ENCODE data around the gene SPOCK1. TPM values are rescaled to one million over a fixed set of nuclear protein-coding genes. Genes with fewer than 3 reads are reported as not detected.

The SPOCK1 gene
- total and polyA plus RNA-seq, 2 experiments from 2014 or later = 8.2 to 10.5 TPM

GRCh38 chr5:137500615-137501225 lies 1.6 kb upstream of the SPOCK1 start:
- no peaks in the 10 kb centered on the region for H3K79me2 ChIP-seq (replicated peaks; ENCODE audit: insufficient read depth)
- no peak overlapping the region for H3K4me3 Mint-ChIP-seq

More at GRCh38 chr5:137500615-137501225, 1.6 kb upstream of the SPOCK1 start:
- Mint-ChIP-seq H3K9me3 (no peaks in the 10 kb centered on the region; the same call in 2 of the 3 replicates), H3K27me3 (ENCODE audit: insufficient read depth, low read depth, poor library complexity) (peaks cover 26% of the 10 kb centered on the region), H3K4me1 (peaks cover 6% of the 10 kb centered on the region; the same call in 2 of the 3 replicates), H3K27ac (no peak overlapping the region), H3K36me3 (ENCODE audit: low read depth) (no peaks in the 10 kb centered on the region)
- Histone ChIP-seq H3K4me3 (no peak overlapping the region), H3K4me2 (no peak overlapping the region), H4K20me1 (replicated peaks; ENCODE audit: insufficient read depth) (no peaks in the 10 kb centered on the region), H3K27ac (ENCODE audit: low read depth) (no peak overlapping the region), H3K9me2 (ENCODE audit: insufficient read depth) (no peaks in the 10 kb centered on the region), H3K4me1 (ENCODE audit: insufficient read depth) (no peaks in the 10 kb centered on the region), H3K27me3 (ENCODE audit: insufficient read depth) (peaks cover 29% of the 10 kb centered on the region), H2AFZ (no peak overlapping the region), H3K36me3 (ENCODE audit: insufficient read depth) (no peaks in the 10 kb centered on the region), H3F3A (replicated peaks; ENCODE audit: low read depth) (no peaks in the 10 kb centered on the region)
- TF ChIP-seq, protein P1, sequence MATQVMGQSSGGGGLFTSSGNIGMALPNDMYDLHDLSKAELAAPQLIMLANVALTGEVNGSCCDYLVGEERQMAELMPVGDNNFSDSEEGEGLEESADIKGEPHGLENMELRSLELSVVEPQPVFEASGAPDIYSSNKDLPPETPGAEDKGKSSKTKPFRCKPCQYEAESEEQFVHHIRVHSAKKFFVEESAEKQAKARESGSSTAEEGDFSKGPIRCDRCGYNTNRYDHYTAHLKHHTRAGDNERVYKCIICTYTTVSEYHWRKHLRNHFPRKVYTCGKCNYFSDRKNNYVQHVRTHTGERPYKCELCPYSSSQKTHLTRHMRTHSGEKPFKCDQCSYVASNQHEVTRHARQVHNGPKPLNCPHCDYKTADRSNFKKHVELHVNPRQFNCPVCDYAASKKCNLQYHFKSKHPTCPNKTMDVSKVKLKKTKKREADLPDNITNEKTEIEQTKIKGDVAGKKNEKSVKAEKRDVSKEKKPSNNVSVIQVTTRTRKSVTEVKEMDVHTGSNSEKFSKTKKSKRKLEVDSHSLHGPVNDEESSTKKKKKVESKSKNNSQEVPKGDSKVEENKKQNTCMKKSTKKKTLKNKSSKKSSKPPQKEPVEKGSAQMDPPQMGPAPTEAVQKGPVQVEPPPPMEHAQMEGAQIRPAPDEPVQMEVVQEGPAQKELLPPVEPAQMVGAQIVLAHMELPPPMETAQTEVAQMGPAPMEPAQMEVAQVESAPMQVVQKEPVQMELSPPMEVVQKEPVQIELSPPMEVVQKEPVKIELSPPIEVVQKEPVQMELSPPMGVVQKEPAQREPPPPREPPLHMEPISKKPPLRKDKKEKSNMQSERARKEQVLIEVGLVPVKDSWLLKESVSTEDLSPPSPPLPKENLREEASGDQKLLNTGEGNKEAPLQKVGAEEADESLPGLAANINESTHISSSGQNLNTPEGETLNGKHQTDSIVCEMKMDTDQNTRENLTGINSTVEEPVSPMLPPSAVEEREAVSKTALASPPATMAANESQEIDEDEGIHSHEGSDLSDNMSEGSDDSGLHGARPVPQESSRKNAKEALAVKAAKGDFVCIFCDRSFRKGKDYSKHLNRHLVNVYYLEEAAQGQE (IDR thresholded peaks at IDR 0.05; ENCODE audit: unreplicated experiment) = no peak
- TF ChIP-seq POLR2AphosphoS5 (IDR thresholded peaks at IDR 0.05; ENCODE audit: low read depth) (no peak), JUNB (IDR thresholded peaks at IDR 0.05; ENCODE audit: unreplicated experiment) (no peak), ZNF331 (CRISPR knock-in tag; IDR thresholded peaks at IDR 0.05; ENCODE audit: low read depth) (no peak), STAT1 (IDR thresholded peaks at IDR 0.05; ENCODE audit: unreplicated experiment) (no peak), CREB1 (CRISPR knock-in tag; IDR thresholded peaks at IDR 0.05; ENCODE audit: low read depth) (no peak), NANOG (IDR thresholded peaks at IDR 0.05; ENCODE audit: borderline replicate concordance) (no peak), EZH2phosphoT487 (IDR thresholded peaks at IDR 0.05; ENCODE audit: unreplicated experiment) (no peak), ZNF114 (CRISPR knock-in tag; IDR thresholded peaks at IDR 0.05) (no peak), CTCF (conservative IDR thresholded peaks at IDR 0.05; ENCODE audit: low read depth in 2 of 2) (no peak), EZH2 (IDR thresholded peaks at IDR 0.05; ENCODE audit: low read depth, unreplicated experiment) (no peak), ZNF462 (CRISPR knock-in tag; IDR thresholded peaks at IDR 0.05) (no peak)
- TF ChIP-seq, protein P2, sequence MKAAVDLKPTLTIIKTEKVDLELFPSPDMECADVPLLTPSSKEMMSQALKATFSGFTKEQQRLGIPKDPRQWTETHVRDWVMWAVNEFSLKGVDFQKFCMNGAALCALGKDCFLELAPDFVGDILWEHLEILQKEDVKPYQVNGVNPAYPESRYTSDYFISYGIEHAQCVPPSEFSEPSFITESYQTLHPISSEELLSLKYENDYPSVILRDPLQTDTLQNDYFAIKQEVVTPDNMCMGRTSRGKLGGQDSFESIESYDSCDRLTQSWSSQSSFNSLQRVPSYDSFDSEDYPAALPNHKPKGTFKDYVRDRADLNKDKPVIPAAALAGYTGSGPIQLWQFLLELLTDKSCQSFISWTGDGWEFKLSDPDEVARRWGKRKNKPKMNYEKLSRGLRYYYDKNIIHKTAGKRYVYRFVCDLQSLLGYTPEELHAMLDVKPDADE (IDR thresholded peaks at IDR 0.05) = no peak
- DNase-seq (ENCODE audit: low spot score) = no peak
- ATAC-seq = no peak

All from GM23338 (cell line).